HG03108 (cell line): ENCODE measurements around the gene TMEM63B.
"Not testable (repeated sequence)": the region's sequence is repeated elsewhere in the genome, so short reads cannot be mapped to it uniquely, and the experiment has no call there.

Source experiments
- ATAC-seq: cut with Tn5 transposase; IDR thresholded peaks from one replicate; pipeline ENCODE4 v1.9.1; 2021; ENCODE audit warnings: moderate library complexity; ENCODE audit not compliant: unreplicated experiment

TMEM63B gene

GRCh38 chr6:44188819-44189218 is 61.5 kb downstream of the TMEM63B start:
- ATAC-seq: no peak

- ATAC-seq: no peak
Measured at GRCh38 chr6:44189257-44189656, 61.9 kb downstream of the TMEM63B start.

GRCh38 chr6:44190715-44191114 is 63.4 kb downstream of the TMEM63B start:
- no peak for ATAC-seq

- ATAC-seq: no peak
Measured at GRCh38 chr6:44192428-44193041, 65.2 kb downstream of the TMEM63B start.

- ATAC-seq: no peak
Measured at GRCh38 chr6:44193307-44193910, 66.1 kb downstream of the TMEM63B start.

- ATAC-seq: no peak
Measured at GRCh38 chr6:44194326-44194725, 67.0 kb downstream of the TMEM63B start.

- not testable (repeated sequence) for ATAC-seq
Measured at GRCh38 chr6:44196351-44196750, 69.0 kb downstream of the TMEM63B start.

- ATAC-seq: no peak
Measured at GRCh38 chr6:44198684-44199083, 71.3 kb downstream of the TMEM63B start.

GRCh38 chr6:44199883-44200282 is 72.5 kb downstream of the TMEM63B start:
- ATAC-seq: no peak

- ATAC-seq: no peak
Measured at GRCh38 chr6:44201200-44201599, 73.8 kb downstream of the TMEM63B start.

GRCh38 chr6:44201638-44202303 is 74.4 kb downstream of the TMEM63B start:
- no peak for ATAC-seq

- ATAC-seq: no peak
Measured at GRCh38 chr6:44202332-44202971, 75.1 kb downstream of the TMEM63B start.

GRCh38 chr6:44202972-44203750 is 75.8 kb downstream of the TMEM63B start:
- ATAC-seq: no peak

GRCh38 chr6:44203955-44204354 is 76.6 kb downstream of the TMEM63B start:
- ATAC-seq: no peak
